Measurements from ENCODE around the gene ABCD4. TPM values are rescaled to one million over a fixed set of nuclear protein-coding genes. Genes with fewer than 3 reads are reported as not detected.

Gene ABCD4
- total and polyA plus RNA-seq, 4 donors: 30.3 to 124 (median 67.5) TPM

DNA sequence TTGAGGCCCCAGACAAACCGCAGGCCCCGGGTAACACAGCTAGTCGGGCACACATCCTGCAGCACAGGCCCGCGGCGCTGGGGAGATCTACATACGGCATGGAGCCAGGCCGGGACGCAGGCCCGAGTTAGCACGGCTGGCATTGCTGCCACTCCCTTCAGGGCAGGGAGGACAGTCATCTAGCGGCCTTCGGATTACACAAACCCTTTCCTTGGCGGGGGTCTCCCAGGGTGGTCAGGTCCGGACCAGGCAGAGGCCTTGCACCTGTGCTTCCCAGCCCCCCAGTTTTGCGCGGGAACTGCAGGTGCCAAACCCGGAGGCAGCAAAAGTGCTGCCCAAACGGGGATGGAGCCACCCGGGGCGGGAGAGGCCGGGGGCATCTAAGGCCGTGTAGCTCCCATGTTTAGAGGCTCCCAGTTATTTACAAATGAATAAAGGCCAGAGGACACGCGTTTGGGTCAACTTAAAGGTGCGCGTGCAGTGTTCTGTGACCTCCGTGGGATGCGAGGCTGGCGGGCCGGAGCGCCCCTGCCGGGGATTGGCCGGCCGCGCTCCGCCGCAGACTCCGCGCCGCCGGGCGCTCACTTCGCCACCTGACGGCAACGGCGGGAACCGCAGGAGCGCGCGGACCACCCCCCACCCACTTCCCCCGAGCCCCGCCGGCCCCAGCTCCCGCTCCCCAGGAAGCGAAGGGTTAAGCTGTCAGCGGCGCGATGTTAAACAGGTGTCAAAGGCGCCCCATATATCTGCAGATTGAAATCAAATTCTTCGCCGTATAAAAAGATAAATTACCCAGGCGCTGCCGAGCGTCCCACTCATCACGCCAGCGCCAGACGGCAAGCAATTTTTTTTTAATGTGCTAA, 45.4 kb downstream of the ABCD4 start:
- WGBS (ENCODE audit: insufficient coverage): 3% methylated on average over 61 of the region's 68 CpGs
- no peak overlapping the region for H3K27ac ChIP-seq (ENCODE audit: low read depth, low read length)
- peaks cover 17% of the 10 kb centered on the region for H3K4me1 ChIP-seq (ENCODE audit: control insufficient read depth, insufficient read depth, low read length)
- H3K4me3 ChIP-seq (ENCODE audit: low read depth, low read length): peak overlapping the region; percentile 57
- H3K9me3 ChIP-seq (ENCODE audit: control insufficient read depth, insufficient read depth, low read length): no peaks in the 10 kb centered on the region
- peak in 2 of 6 donors; percentile 79 to 92 for DNase-seq (ENCODE audit: low read depth in 4 of 6, low spot score in 6 of 6)
- H3K27me3 ChIP-seq (ENCODE audit: control insufficient read depth, insufficient read depth, low read length): peaks cover 3% of the 10 kb centered on the region
- H3K36me3 ChIP-seq (ENCODE audit: control insufficient read depth, insufficient read depth, low read length): no peaks in the 10 kb centered on the region

DNA sequence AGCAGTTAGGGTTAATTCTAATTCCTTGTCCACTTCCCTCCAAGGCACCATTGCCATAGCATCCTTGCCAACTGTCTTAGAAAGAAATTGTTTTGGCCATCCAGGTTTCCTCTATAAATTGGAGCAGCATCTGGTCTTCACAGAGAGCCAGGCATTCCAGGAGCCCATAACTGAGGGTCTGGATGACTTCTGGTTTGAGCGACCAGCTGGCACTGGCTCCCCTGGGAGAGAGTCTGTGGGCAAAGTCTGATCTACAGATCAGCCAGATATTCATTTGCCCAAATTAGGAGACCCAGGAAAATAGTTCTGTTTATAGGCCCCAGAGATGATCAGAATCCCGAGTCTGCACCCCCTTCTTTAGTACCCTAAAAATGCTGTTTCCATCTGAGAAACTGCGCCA, 47.5 kb downstream of the ABCD4 start:
- peaks cover 8% of the 10 kb centered on the region for H3K27me3 ChIP-seq (ENCODE audit: control insufficient read depth, insufficient read depth, low read length)
- WGBS (ENCODE audit: insufficient coverage): 80% methylated on average over 1 of the region's 3 CpGs
- no peak overlapping the region for H3K27ac ChIP-seq (ENCODE audit: low read depth, low read length)
- H3K9me3 ChIP-seq (ENCODE audit: control insufficient read depth, insufficient read depth, low read length): no peaks in the 10 kb centered on the region
- peaks cover 24% of the 10 kb centered on the region for H3K4me1 ChIP-seq (ENCODE audit: control insufficient read depth, insufficient read depth, low read length)
- H3K36me3 ChIP-seq (ENCODE audit: control insufficient read depth, insufficient read depth, low read length): no peaks in the 10 kb centered on the region
- H3K4me3 ChIP-seq (ENCODE audit: low read depth, low read length): no peak overlapping the region
- peak in 1 of 6 donors; percentile 40 for DNase-seq (ENCODE audit: low read depth in 4 of 6, low spot score in 6 of 6)

DNA sequence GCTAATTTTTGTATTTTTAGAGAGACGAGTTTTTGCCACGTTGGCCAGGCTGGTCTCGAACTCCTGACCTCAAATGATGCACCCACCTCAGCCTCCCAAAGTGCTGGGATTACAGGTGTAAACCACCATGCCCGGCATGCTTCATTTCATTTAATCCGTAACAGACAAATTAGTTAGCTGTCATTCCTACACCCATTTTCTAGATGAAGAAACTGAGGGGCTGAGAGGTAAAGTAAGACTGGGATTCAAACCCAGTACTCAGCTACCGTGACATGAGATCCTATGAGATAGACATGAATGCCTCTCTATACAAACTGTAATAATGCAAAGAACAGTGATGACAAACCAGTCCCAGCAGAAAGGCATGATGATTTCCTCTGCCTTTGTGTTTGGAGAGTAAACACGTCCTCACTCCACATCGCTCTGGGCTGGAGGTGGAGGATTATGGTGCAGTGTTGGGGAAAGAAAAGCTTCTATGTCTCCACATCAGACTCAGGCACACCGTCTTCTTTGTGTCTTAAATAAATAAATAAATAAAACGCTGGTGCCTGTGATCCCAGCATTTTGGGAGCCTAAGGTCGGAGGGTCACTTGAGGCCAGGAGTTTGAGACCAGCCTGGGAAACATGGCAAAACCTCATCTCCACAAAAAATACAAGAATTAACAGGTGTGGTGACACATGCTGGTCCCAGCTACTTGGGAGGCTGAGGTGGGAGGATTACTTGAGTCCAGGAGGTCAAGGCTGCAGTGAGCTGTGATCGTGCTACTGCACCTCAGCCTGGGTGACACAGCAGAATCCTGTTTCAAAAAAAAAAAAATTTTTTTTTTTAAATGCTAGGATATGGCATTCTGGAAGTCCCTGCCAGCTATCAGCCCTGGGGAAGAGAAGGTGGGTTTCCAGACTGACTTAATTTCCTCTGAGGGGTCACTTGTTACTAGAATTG, 53.0 kb downstream of the ABCD4 start:
- H3K9me3 ChIP-seq (ENCODE audit: control insufficient read depth, insufficient read depth, low read length): no peaks in the 10 kb centered on the region
- no peak overlapping the region for H3K4me3 ChIP-seq (ENCODE audit: low read depth, low read length)
- no peak for DNase-seq (ENCODE audit: low read depth in 4 of 6, low spot score in 6 of 6)
- H3K27ac ChIP-seq (ENCODE audit: low read depth, low read length): no peak overlapping the region
- 97% methylated on average over 4 of the region's 12 CpGs for WGBS (ENCODE audit: insufficient coverage)
- H3K27me3 ChIP-seq (ENCODE audit: control insufficient read depth, insufficient read depth, low read length): peaks cover 44% of the 10 kb centered on the region
- no peaks in the 10 kb centered on the region for H3K36me3 ChIP-seq (ENCODE audit: control insufficient read depth, insufficient read depth, low read length)
- H3K4me1 ChIP-seq (ENCODE audit: control insufficient read depth, insufficient read depth, low read length): peaks cover 6% of the 10 kb centered on the region

DNA sequence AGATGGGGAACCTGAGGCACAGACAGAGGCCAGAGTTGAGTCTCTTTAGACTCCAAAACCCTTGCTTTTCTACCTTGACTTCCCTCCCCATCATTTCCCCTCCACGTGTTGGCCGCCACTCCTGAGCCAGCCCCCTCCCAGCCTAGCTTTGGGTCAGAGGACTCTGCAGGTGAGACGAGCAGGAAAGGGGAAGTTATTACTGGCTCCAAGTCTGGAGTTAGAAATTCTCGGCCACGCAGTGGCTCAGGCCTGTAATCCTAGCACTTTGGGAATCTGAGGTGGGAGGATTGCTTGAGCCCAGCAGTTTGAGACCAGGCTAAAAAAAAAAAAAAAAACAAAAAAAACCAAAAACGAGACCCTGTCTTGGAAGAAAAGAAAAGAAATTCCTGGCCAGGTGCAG, 54.7 kb downstream of the ABCD4 start:
- Histone ChIP-seq H3K4me3 (ENCODE audit: low read depth, low read length) (no peak overlapping the region), H3K36me3 (ENCODE audit: control insufficient read depth, insufficient read depth, low read length) (no peaks in the 10 kb centered on the region), H3K4me1 (ENCODE audit: control insufficient read depth, insufficient read depth, low read length) (peaks cover 6% of the 10 kb centered on the region), H3K27me3 (ENCODE audit: control insufficient read depth, insufficient read depth, low read length) (peaks cover 60% of the 10 kb centered on the region), H3K27ac (ENCODE audit: low read depth, low read length) (no peak overlapping the region), H3K9me3 (ENCODE audit: control insufficient read depth, insufficient read depth, low read length) (no peaks in the 10 kb centered on the region)
- no CpG with 5 or more reads among the region's 6 CpGs for WGBS (ENCODE audit: insufficient coverage)
- DNase-seq (ENCODE audit: low read depth in 4 of 6, low spot score in 6 of 6): no peak

DNA sequence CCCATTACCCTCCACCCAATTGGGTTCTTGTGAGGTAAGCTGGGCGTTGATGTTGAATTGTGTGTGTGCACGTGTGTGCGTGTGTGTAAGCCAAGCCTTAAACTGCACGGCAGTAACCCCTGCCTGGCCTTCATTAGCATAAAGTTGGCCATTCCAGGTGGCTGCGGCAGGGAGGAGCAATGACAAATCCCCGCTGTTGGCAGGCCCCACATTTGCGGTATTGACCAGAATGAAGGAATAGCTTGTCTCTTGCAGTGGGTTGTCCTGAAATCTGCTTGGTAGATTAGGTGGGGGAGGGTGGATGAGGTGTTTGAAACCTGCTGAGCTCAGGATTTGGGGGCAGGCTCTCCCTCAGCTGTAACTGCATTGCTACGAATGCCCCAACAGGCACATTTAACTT, 56.2 kb downstream of the ABCD4 start:
- 43% methylated on average over 4 of the region's 8 CpGs for WGBS (ENCODE audit: insufficient coverage)

DNA sequence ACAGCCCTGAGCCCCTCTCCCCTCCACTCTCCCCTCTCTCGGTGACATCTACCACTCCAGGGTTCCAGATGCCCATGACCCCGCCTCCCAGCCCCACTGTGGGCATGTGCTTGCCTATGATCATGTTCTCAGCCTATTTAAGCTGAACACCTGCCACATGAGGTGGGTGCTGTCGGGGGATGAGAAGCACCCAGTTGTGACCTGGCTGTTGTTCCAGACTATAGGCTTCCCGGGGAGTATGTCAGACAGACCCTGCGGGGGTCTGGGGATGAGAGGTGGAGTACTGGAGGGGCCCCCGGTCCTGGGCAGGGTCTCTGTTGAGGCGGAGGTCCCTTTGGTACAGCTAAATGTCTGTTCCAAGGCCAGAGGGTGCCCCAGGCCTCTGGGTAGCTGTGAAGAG, 57.4 kb downstream of the ABCD4 start:
- H3K27me3 ChIP-seq (ENCODE audit: control insufficient read depth, insufficient read depth, low read length): peaks cover 83% of the 10 kb centered on the region
- no peak overlapping the region for H3K27ac ChIP-seq (ENCODE audit: low read depth, low read length)
- no peaks in the 10 kb centered on the region for H3K9me3 ChIP-seq (ENCODE audit: control insufficient read depth, insufficient read depth, low read length)
- 57% methylated on average over 5 of the region's 7 CpGs for WGBS (ENCODE audit: insufficient coverage)
- H3K4me3 ChIP-seq (ENCODE audit: low read depth, low read length): no peak overlapping the region
- H3K36me3 ChIP-seq (ENCODE audit: control insufficient read depth, insufficient read depth, low read length): no peaks in the 10 kb centered on the region
- H3K4me1 ChIP-seq (ENCODE audit: control insufficient read depth, insufficient read depth, low read length): peaks cover 13% of the 10 kb centered on the region
- DNase-seq (ENCODE audit: low read depth in 4 of 6, low spot score in 6 of 6): no peak

More for the DNA sequence above, 56.2 kb downstream of the ABCD4 start:
- Histone ChIP-seq H3K4me3 (ENCODE audit: low read depth, low read length) (no peak overlapping the region), H3K36me3 (ENCODE audit: control insufficient read depth, insufficient read depth, low read length) (no peaks in the 10 kb centered on the region), H3K27ac (ENCODE audit: low read depth, low read length) (no peak overlapping the region), H3K9me3 (ENCODE audit: control insufficient read depth, insufficient read depth, low read length) (no peaks in the 10 kb centered on the region), H3K4me1 (ENCODE audit: control insufficient read depth, insufficient read depth, low read length) (peaks cover 5% of the 10 kb centered on the region), H3K27me3 (ENCODE audit: control insufficient read depth, insufficient read depth, low read length) (peaks cover 71% of the 10 kb centered on the region)
- DNase-seq (ENCODE audit: low read depth in 4 of 6, low spot score in 6 of 6): no peak

DNA sequence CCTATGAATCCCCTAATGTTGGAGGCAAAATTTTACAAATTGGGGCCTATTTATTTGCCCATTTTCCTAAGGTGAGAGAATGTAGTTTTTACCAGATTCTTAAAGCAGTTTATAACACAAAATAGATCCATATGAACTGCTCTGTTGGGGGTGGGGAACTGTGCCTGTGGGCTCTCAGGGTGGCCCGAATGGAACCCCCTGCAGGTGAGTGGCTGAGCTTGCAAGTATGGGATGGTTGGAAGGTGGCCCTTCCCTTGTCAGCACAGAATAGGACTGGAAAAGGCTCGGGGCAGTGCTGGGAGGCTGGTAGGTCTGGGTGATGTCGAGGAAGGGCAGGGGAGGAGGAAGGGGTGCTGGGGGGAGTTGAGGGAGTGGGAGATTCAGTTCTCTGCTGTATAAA, 58.6 kb downstream of the ABCD4 start:
- Histone ChIP-seq H3K4me3 (ENCODE audit: low read depth, low read length) (no peak overlapping the region), H3K4me1 (ENCODE audit: control insufficient read depth, insufficient read depth, low read length) (peaks cover 20% of the 10 kb centered on the region), H3K36me3 (ENCODE audit: control insufficient read depth, insufficient read depth, low read length) (no peaks in the 10 kb centered on the region), H3K9me3 (ENCODE audit: control insufficient read depth, insufficient read depth, low read length) (no peaks in the 10 kb centered on the region), H3K27me3 (ENCODE audit: control insufficient read depth, insufficient read depth, low read length) (peaks cover 95% of the 10 kb centered on the region), H3K27ac (ENCODE audit: low read depth, low read length) (no peak overlapping the region)
- WGBS (ENCODE audit: insufficient coverage): 12% methylated on average over 2 of the region's 3 CpGs
- no peak for DNase-seq (ENCODE audit: low read depth in 4 of 6, low spot score in 6 of 6)

DNA sequence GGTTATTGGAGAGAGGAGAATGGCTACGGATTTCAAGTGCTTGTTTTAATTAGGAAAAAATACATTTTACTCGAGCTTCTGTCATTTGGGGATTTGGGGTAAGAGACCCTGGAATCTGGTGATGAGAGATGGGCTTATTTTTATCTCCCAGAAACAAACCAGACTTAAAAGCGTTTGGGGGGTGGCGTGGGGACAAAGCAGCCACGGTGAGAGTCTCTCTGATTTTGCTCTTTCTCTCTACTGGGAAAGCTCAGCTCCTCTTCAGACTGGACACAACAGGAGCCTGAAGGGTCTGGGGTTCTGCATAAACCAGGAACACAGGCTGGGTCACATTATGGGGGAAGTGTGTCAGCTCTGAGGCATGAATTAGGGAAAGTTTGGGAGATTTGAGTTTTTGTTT, 59.7 kb downstream of the ABCD4 start:
- Histone ChIP-seq H3K27me3 (ENCODE audit: control insufficient read depth, insufficient read depth, low read length) (peaks cover 96% of the 10 kb centered on the region), H3K4me1 (ENCODE audit: control insufficient read depth, insufficient read depth, low read length) (peaks cover 22% of the 10 kb centered on the region), H3K27ac (ENCODE audit: low read depth, low read length) (no peak overlapping the region), H3K9me3 (ENCODE audit: control insufficient read depth, insufficient read depth, low read length) (no peaks in the 10 kb centered on the region), H3K36me3 (ENCODE audit: control insufficient read depth, insufficient read depth, low read length) (no peaks in the 10 kb centered on the region), H3K4me3 (ENCODE audit: low read depth, low read length) (no peak overlapping the region)
- no peak for DNase-seq (ENCODE audit: low read depth in 4 of 6, low spot score in 6 of 6)
- WGBS (ENCODE audit: insufficient coverage): 14% methylated on average over 1 of the region's 5 CpGs

DNA sequence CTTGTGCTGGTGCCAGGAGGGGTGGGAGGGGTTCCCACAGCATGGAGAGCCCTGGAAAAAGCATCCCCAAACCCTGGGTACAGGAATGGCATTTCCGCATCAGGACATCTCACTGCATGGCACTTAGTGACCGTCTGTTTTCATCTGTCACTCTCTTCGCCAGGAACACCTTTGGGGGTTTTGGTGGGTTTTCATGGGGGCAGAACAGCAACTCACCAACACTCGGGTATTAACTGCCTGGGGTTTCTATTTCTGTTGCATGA, 60.0 kb downstream of the ABCD4 start:
- WGBS (ENCODE audit: insufficient coverage): 20% methylated on average over 2 of the region's 4 CpGs
- peaks cover 98% of the 10 kb centered on the region for H3K27me3 ChIP-seq (ENCODE audit: control insufficient read depth, insufficient read depth, low read length)
- H3K4me1 ChIP-seq (ENCODE audit: control insufficient read depth, insufficient read depth, low read length): peaks cover 22% of the 10 kb centered on the region
- peak in 1 of 6 donors; percentile 28 for DNase-seq (ENCODE audit: low read depth in 4 of 6, low spot score in 6 of 6)
- H3K9me3 ChIP-seq (ENCODE audit: control insufficient read depth, insufficient read depth, low read length): no peaks in the 10 kb centered on the region
- no peak overlapping the region for H3K4me3 ChIP-seq (ENCODE audit: low read depth, low read length)
- no peaks in the 10 kb centered on the region for H3K36me3 ChIP-seq (ENCODE audit: control insufficient read depth, insufficient read depth, low read length)
- no peak overlapping the region for H3K27ac ChIP-seq (ENCODE audit: low read depth, low read length)
